Mesenchymal stem cell (in vitro differentiated cells and primary cell): ENCODE results near the gene FUT8.

Source experiments
- DNase-seq: peaks from one replicate; pipeline ENCODE4 v3.0.0-alpha.2; 2013
- H2AFZ ChIP-seq: one replicate; pipeline ENCODE4 v1.6.1; 2013; ENCODE audit warnings: low read depth, mild to moderate bottlenecking, control low read depth, inconsistent platforms, low read length, moderate library complexity
- H2AK5ac ChIP-seq: 2 replicates; pipeline ENCODE4 v1.6.1; 2013; ENCODE audit warnings: low read length, moderate library complexity, mild to moderate bottlenecking, inconsistent platforms; ENCODE audit not compliant: severe bottlenecking
- H2BK120ac ChIP-seq: one replicate; pipeline ENCODE4 v1.6.1; 2013; ENCODE audit warnings: low read depth, mild to moderate bottlenecking, inconsistent platforms, low read length, moderate library complexity
- H2BK12ac ChIP-seq, 2 experiments: one replicate each; pipeline ENCODE4 v1.6.1; 2013; ENCODE audit warnings: inconsistent platforms in 2 of 2, low read length in 2 of 2, mild to moderate bottlenecking in 2 of 2, moderate library complexity in 2 of 2, control low read depth in 1 of 2
- H2BK15ac ChIP-seq: one replicate; pipeline ENCODE4 v1.6.1; 2013; ENCODE audit warnings: mild to moderate bottlenecking, low read depth, inconsistent platforms; ENCODE audit not compliant: poor library complexity, severe bottlenecking
- H2BK5ac ChIP-seq: 2 replicates; pipeline ENCODE4 v1.6.1; 2013; ENCODE audit warnings: low read depth, mild to moderate bottlenecking, low read length, control low read depth, inconsistent platforms; ENCODE audit not compliant: poor library complexity, severe bottlenecking
- H3K14ac ChIP-seq, 2 experiments: one replicate each; pipeline ENCODE4 v1.6.1; 2013; ENCODE audit warnings: inconsistent platforms in 2 of 2, low read length in 2 of 2, control low read depth in 1 of 2, mild to moderate bottlenecking in 1 of 2, moderate library complexity in 1 of 2
- H3K18ac ChIP-seq, 2 experiments: one replicate each; pipeline ENCODE4 v1.6.1; 2013; ENCODE audit warnings: inconsistent platforms in 2 of 2, low read length in 2 of 2, control low read depth in 1 of 2, low read depth in 1 of 2, mild to moderate bottlenecking in 1 of 2
- H3K23ac ChIP-seq, 2 experiments: one replicate each; pipeline ENCODE4 v1.6.1; 2013; ENCODE audit warnings: inconsistent platforms in 2 of 2, low read length in 2 of 2, mild to moderate bottlenecking in 2 of 2, moderate library complexity in 2 of 2, control low read depth in 1 of 2
- H3K27ac ChIP-seq: 2 replicates; pipeline ENCODE4 v1.5.1; 2013; ENCODE audit warnings: mild to moderate bottlenecking, moderate library complexity, low read length, control low read depth, inconsistent platforms; ENCODE audit not compliant: poor library complexity, severe bottlenecking
- H3K27me3 ChIP-seq, 2 experiments: 2 replicates each; pipeline versions ENCODE4 v1.6.1 to v1.7.0; 2013; ENCODE audit warnings: low read length in 2 of 2, mild to moderate bottlenecking in 2 of 2, moderate library complexity in 2 of 2, control low read depth in 1 of 2, inconsistent platforms in 1 of 2; ENCODE audit not compliant: control insufficient read depth in 1 of 2, insufficient read depth in 1 of 2
- H3K36me3 ChIP-seq, 2 experiments: 2 replicates each; pipeline versions ENCODE4 v1.6.1 to v1.7.0; 2013; ENCODE audit warnings: low read length in 2 of 2, control low read depth in 1 of 2, inconsistent platforms in 1 of 2, low read depth in 1 of 2, mild to moderate bottlenecking in 1 of 2; ENCODE audit not compliant: insufficient read depth in 2 of 2, control insufficient read depth in 1 of 2
- H3K4ac ChIP-seq, 2 experiments: one replicate each; pipeline ENCODE4 v1.6.1; 2013; ENCODE audit warnings: inconsistent platforms in 2 of 2, low read length in 2 of 2, mild to moderate bottlenecking in 2 of 2, moderate library complexity in 2 of 2, control low read depth in 1 of 2, low read depth in 1 of 2
- H3K4me1 ChIP-seq: 2 replicates; pipeline ENCODE4 v1.6.1; 2013; ENCODE audit warnings: low read depth, low read length, control low read depth; ENCODE audit not compliant: control insufficient read depth, insufficient read depth
- H3K4me2 ChIP-seq: 2 replicates; pipeline ENCODE4 v1.6.1; 2013; ENCODE audit warnings: low read length, mild to moderate bottlenecking, inconsistent platforms; ENCODE audit not compliant: poor library complexity, severe bottlenecking
- H3K4me3 ChIP-seq, 2 experiments: 2 replicates each; pipeline versions ENCODE4 v1.5.1 to v1.7.0; 2013; ENCODE audit warnings: low read length in 2 of 2, mild to moderate bottlenecking in 2 of 2, control low read depth in 1 of 2, low read depth in 1 of 2; ENCODE audit not compliant: insufficient read depth in 1 of 2
- H3K79me1 ChIP-seq: replicated peaks from 2 replicates; pipeline ENCODE4 v1.6.1; 2013; ENCODE audit warnings: mild to moderate bottlenecking, control low read depth, low read length, inconsistent platforms; ENCODE audit not compliant: poor library complexity, severe bottlenecking
- H3K9ac ChIP-seq: 2 replicates; pipeline ENCODE4 v1.7.0; 2013; ENCODE audit warnings: mild to moderate bottlenecking, low read length, moderate library complexity
- H3K9me3 ChIP-seq: 2 replicates; pipeline ENCODE4 v1.7.0; 2013; ENCODE audit warnings: mild to moderate bottlenecking, low read length; ENCODE audit not compliant: control insufficient read depth
- H4K8ac ChIP-seq: one replicate; pipeline ENCODE4 v1.6.1; 2013; ENCODE audit warnings: inconsistent platforms, mild to moderate bottlenecking, low read length, moderate library complexity
- H4K91ac ChIP-seq: one replicate; pipeline ENCODE4 v1.6.1; 2013; ENCODE audit warnings: mild to moderate bottlenecking, low read length, inconsistent platforms
- WGBS: methylation state at CpG from one replicate; pipeline ENCODE4 v1.1.7; 2013; ENCODE audit warnings: mixed read lengths; 5-methylcytosine and 5-hydroxymethylcytosine counted together

The FUT8 gene

GRCh38 chr14:65749287-65749686 lies 336.8 kb downstream of the FUT8 start:
- peaks cover 0 to 29% of the 10 kb centered on the region in 2 experiments for H3K36me3 ChIP-seq
- no peak overlapping the region for H2AK5ac ChIP-seq
- H3K18ac ChIP-seq = no peak overlapping the region
- no peak overlapping the region for H4K91ac ChIP-seq
- no peak for DNase-seq
- no peak overlapping the region for H2BK12ac ChIP-seq
- no peak overlapping the region for H2BK15ac ChIP-seq
- no peak overlapping the region for H2BK120ac ChIP-seq
- no peaks in the 10 kb centered on the region for H3K4me1 ChIP-seq
- no peaks in the 10 kb centered on the region for H3K27me3 ChIP-seq
- no peak overlapping the region for H3K14ac ChIP-seq
- no peak overlapping the region for H3K4ac ChIP-seq
- no peak overlapping the region for H3K27ac ChIP-seq
- no peak overlapping the region for H2AFZ ChIP-seq
- H2BK5ac ChIP-seq = no peak overlapping the region
- no peak overlapping the region for H3K4me3 ChIP-seq
- no peak overlapping the region for H3K9ac ChIP-seq
- H3K23ac ChIP-seq = no peak overlapping the region
- WGBS = 100% methylated on average over 1 of the region's 3 CpGs
- H3K4me2 ChIP-seq = no peak overlapping the region
- no peaks in the 10 kb centered on the region for H3K79me1 ChIP-seq
- no peak overlapping the region for H4K8ac ChIP-seq
- H3K9me3 ChIP-seq = no peaks in the 10 kb centered on the region

DNA sequence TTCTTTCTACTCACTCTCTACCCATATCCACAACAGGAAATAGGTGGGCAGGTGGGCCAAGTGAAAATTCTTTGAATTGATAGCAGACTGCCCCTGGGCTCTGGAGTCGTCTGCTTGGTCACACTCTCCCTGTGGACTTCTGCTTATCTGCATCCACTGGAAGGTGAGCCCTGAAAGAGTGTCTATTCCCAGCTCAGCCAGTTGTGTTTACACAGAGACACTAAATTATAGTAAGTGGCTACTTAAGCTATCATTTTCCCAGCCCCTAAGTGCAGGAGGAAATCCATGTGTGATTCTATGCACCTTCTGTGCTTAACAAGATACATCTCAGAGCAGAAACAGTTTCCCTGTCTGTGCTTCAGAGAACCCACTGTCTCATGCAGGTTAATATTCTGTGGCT lies 338.4 kb downstream of the FUT8 start:
- H3K36me3 ChIP-seq = peaks cover 0 to 20% of the 10 kb centered on the region in 2 experiments
- H3K9me3 ChIP-seq = no peaks in the 10 kb centered on the region
- peaks cover 0 to 4% of the 10 kb centered on the region in 2 experiments for H3K27me3 ChIP-seq
- no peaks in the 10 kb centered on the region for H3K4me1 ChIP-seq
- no peak overlapping the region for H3K4me3 ChIP-seq
- no peak overlapping the region for H2BK15ac ChIP-seq
- H3K4me2 ChIP-seq = no peak overlapping the region
- WGBS = 11% methylated on average over 1 of the region's 1 CpG
- no peak overlapping the region for H3K23ac ChIP-seq
- H3K14ac ChIP-seq = no peak overlapping the region
- H4K8ac ChIP-seq = no peak overlapping the region
- no peak overlapping the region for H3K27ac ChIP-seq
- H2AFZ ChIP-seq = no peak overlapping the region
- H3K79me1 ChIP-seq = no peaks in the 10 kb centered on the region
- DNase-seq = no peak
- H2BK5ac ChIP-seq = no peak overlapping the region
- no peak overlapping the region for H3K18ac ChIP-seq
- H2BK120ac ChIP-seq = no peak overlapping the region
- no peak overlapping the region for H4K91ac ChIP-seq
- H2BK12ac ChIP-seq = no peak overlapping the region
- no peak overlapping the region for H3K9ac ChIP-seq
- no peak overlapping the region for H2AK5ac ChIP-seq
- no peak overlapping the region for H3K4ac ChIP-seq

GRCh38 chr14:65751510-65751909 lies 339.0 kb downstream of the FUT8 start:
- peaks cover 0 to 8% of the 10 kb centered on the region in 2 experiments for H3K27me3 ChIP-seq
- no peak overlapping the region for H3K27ac ChIP-seq
- H3K36me3 ChIP-seq = peaks cover 0 to 17% of the 10 kb centered on the region in 2 experiments
- no peak overlapping the region for H3K9ac ChIP-seq
- H2AFZ ChIP-seq = no peak overlapping the region
- no peaks in the 10 kb centered on the region for H3K79me1 ChIP-seq
- H3K14ac ChIP-seq = no peak overlapping the region
- H2BK12ac ChIP-seq = no peak overlapping the region
- H3K4ac ChIP-seq = no peak overlapping the region
- H3K18ac ChIP-seq = no peak overlapping the region
- no peak overlapping the region for H2BK15ac ChIP-seq
- H3K9me3 ChIP-seq = no peaks in the 10 kb centered on the region
- no peak overlapping the region for H4K8ac ChIP-seq
- no peak overlapping the region for H3K4me3 ChIP-seq
- H2BK5ac ChIP-seq = no peak overlapping the region
- no peak overlapping the region for H3K4me2 ChIP-seq
- no peak overlapping the region for H2AK5ac ChIP-seq
- no peak overlapping the region for H4K91ac ChIP-seq
- H3K23ac ChIP-seq = no peak overlapping the region
- no peaks in the 10 kb centered on the region for H3K4me1 ChIP-seq
- 81% methylated on average over 3 of the region's 3 CpGs for WGBS
- H2BK120ac ChIP-seq = no peak overlapping the region
- DNase-seq = no peak

DNA sequence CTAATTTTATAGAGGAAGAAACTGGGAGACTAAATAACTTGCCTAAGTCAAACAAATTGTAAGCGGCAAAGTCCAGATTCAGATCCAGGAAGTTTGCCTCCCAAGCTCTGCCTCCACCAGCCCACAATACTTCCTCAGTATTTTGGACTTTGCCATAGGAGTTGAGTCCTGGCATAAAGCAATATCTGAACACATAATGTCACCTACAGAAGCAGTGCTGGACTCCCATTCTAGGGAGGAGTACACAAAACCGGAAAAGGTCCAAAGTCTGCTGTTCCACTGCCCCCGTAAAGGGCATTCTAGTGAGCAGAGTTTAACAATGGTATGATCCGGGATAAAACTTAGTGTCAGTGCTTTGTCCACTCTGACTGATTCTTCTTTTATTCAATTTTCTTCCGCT lies 340.5 kb downstream of the FUT8 start:
- Histone ChIP-seq H3K36me3 (peaks cover 0 to 7% of the 10 kb centered on the region in 2 experiments), H3K9ac (no peak overlapping the region), H2BK120ac (no peak overlapping the region), H3K4ac (no peak overlapping the region), H2BK5ac (no peak overlapping the region), H4K8ac (no peak overlapping the region), H2BK15ac (no peak overlapping the region), H2AFZ (no peak overlapping the region), H2BK12ac (no peak overlapping the region), H2AK5ac (no peak overlapping the region), H4K91ac (no peak overlapping the region), H3K27me3 (peaks cover 0 to 8% of the 10 kb centered on the region in 2 experiments), H3K79me1 (no peaks in the 10 kb centered on the region), H3K9me3 (no peaks in the 10 kb centered on the region), H3K4me3 (no peak overlapping the region), H3K23ac (no peak overlapping the region), H3K4me1 (no peaks in the 10 kb centered on the region), H3K18ac (no peak overlapping the region), H3K14ac (no peak overlapping the region), H3K27ac (no peak overlapping the region), H3K4me2 (no peak overlapping the region)
- WGBS = 95% methylated on average over 5 of the region's 5 CpGs
- DNase-seq = no peak
